ENCODE data around the gene LRBA. TPM values are rescaled to one million over a fixed set of nuclear protein-coding genes. Genes with fewer than 3 reads are reported as not detected.

LRBA gene
- total and polyA plus RNA-seq, 4 donors: 18.8 to 56.4 (median 33.8) TPM

DNA sequence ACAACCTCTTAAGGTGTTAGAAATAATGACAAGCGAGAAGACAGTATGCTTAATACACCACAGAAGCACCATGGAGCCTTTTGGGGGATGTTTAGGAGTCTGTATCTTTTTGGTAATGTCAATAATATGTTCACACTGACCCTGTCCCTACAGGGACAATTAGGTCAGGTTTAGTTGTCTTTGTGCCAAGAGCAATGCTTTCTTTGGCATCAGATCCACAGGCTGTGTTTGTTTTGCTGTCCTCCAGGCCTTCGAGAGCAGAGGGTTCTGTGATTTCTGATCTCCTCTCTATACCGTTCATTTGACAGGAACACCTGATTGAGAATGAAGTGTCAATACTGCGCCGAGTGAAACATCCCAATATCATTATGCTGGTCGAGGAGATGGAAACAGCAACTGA lies 783.1 kb downstream of the LRBA start:
- no CpG with 5 or more reads among the region's 6 CpGs for WGBS (ENCODE audit: insufficient coverage)
- Histone ChIP-seq H3K27me3 (ENCODE audit: control insufficient read depth, insufficient read depth, low read length) (no peaks in the 10 kb centered on the region), H3K4me3 (ENCODE audit: low read depth, low read length) (no peak overlapping the region), H3K27ac (ENCODE audit: low read depth, low read length) (no peak overlapping the region), H3K9me3 (ENCODE audit: control insufficient read depth, insufficient read depth, low read length) (no peaks in the 10 kb centered on the region), H3K4me1 (ENCODE audit: control insufficient read depth, insufficient read depth, low read length) (peaks cover 12% of the 10 kb centered on the region), H3K36me3 (ENCODE audit: control insufficient read depth, insufficient read depth, low read length) (peaks cover 13% of the 10 kb centered on the region)
- no peak for DNase-seq (ENCODE audit: low read depth in 4 of 6, low spot score in 6 of 6)

DNA sequence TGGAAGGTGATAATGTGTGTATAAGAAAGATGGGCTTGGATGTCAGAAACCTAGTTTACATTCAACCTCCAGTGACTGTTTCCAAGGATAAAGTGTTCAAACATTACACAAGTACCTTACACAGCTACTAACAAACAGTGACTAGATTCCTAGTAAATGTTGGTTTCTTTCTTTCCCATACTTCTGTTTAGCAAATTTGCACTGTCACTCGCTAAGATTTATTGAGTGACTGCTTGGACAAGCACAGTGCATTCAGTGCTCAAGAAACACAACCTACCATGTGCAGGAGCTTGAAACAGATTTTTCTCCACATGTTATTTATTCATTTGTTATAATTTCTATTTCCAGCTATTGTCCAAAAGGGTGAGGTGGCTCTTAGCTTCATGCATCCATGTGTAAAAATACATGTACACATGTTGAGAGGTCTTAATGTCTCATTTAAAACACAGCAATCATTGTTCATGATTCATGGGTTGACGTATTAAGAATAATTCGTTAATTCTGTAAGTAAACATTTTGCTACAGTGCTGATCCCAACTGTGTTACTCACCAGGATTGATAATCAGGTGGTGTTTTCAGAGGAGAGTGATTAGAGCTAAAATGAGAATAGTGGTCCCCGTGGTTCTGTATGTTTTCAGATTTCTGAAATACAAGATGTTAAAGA lies 783.8 kb downstream of the LRBA start:
- peaks cover 12% of the 10 kb centered on the region for H3K4me1 ChIP-seq (ENCODE audit: control insufficient read depth, insufficient read depth, low read length)
- H3K9me3 ChIP-seq (ENCODE audit: control insufficient read depth, insufficient read depth, low read length): no peaks in the 10 kb centered on the region
- peaks cover 13% of the 10 kb centered on the region for H3K36me3 ChIP-seq (ENCODE audit: control insufficient read depth, insufficient read depth, low read length)
- no peaks in the 10 kb centered on the region for H3K27me3 ChIP-seq (ENCODE audit: control insufficient read depth, insufficient read depth, low read length)
- peak in 1 of 6 donors; percentile 45 for DNase-seq (ENCODE audit: low read depth in 4 of 6, low spot score in 6 of 6)
- H3K27ac ChIP-seq (ENCODE audit: low read depth, low read length): no peak overlapping the region
- WGBS (ENCODE audit: insufficient coverage): no CpG with 5 or more reads among the region's 4 CpGs
- no peak overlapping the region for H3K4me3 ChIP-seq (ENCODE audit: low read depth, low read length)

DNA sequence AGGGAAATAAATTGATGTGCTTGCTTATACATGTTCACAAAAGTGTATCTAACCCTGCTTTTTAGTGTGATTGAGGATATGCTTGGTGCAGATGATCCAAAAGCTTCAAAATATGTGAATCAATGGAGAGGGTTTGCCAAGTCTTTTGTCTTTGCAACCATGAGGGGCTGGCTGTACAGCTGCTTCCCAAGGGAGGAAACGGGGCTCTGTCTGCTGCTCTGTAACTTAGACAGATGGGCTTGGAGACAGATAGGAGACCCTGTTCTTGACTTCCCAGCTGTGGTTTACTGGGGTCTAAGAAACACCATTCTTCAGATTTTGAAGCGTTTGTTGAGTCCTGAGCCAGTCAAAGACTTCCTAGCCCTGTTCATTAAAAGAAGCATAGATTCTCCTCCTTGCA lies 784.5 kb downstream of the LRBA start:
- H3K36me3 ChIP-seq (ENCODE audit: control insufficient read depth, insufficient read depth, low read length): peaks cover 13% of the 10 kb centered on the region
- WGBS (ENCODE audit: insufficient coverage): 33% methylated on average over 1 of the region's 2 CpGs
- H3K4me3 ChIP-seq (ENCODE audit: low read depth, low read length): no peak overlapping the region
- H3K27ac ChIP-seq (ENCODE audit: low read depth, low read length): peak overlapping the region; percentile 18
- no peaks in the 10 kb centered on the region for H3K27me3 ChIP-seq (ENCODE audit: control insufficient read depth, insufficient read depth, low read length)
- H3K9me3 ChIP-seq (ENCODE audit: control insufficient read depth, insufficient read depth, low read length): no peaks in the 10 kb centered on the region
- DNase-seq (ENCODE audit: low read depth in 4 of 6, low spot score in 6 of 6): peak in 2 of 6 donors; percentile 81
- peaks cover 12% of the 10 kb centered on the region for H3K4me1 ChIP-seq (ENCODE audit: control insufficient read depth, insufficient read depth, low read length)

DNA sequence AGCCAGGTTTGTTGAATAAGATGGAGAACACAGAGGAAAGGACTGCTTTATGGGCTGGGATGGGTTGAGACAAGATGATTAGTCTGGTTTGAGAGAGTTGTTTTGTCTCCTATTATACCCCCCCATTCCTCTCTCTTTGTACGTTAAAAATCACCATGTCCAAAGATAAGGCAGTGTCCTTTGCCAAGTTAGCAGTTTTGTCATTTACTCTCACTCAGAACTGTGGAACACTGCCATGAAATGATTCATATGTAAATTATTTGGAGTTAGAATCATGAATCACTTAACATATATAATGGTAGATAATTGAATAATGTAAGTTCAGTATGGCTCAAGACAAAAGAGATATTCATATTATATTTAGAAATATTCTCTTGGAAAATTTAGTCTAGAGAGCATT lies 785.6 kb downstream of the LRBA start:
- H3K27ac ChIP-seq (ENCODE audit: low read depth, low read length): peak overlapping the region; percentile 40
- H3K36me3 ChIP-seq (ENCODE audit: control insufficient read depth, insufficient read depth, low read length): peaks cover 14% of the 10 kb centered on the region
- DNase-seq (ENCODE audit: low read depth in 4 of 6, low spot score in 6 of 6): peak in 2 of 6 donors; percentile 45 to 85
- H3K4me3 ChIP-seq (ENCODE audit: low read depth, low read length): no peak overlapping the region
- H3K4me1 ChIP-seq (ENCODE audit: control insufficient read depth, insufficient read depth, low read length): peaks cover 8% of the 10 kb centered on the region
- H3K9me3 ChIP-seq (ENCODE audit: control insufficient read depth, insufficient read depth, low read length): no peaks in the 10 kb centered on the region
- H3K27me3 ChIP-seq (ENCODE audit: control insufficient read depth, insufficient read depth, low read length): no peaks in the 10 kb centered on the region
- no CpG with 5 or more reads among the region's 1 CpG for WGBS (ENCODE audit: insufficient coverage)

DNA sequence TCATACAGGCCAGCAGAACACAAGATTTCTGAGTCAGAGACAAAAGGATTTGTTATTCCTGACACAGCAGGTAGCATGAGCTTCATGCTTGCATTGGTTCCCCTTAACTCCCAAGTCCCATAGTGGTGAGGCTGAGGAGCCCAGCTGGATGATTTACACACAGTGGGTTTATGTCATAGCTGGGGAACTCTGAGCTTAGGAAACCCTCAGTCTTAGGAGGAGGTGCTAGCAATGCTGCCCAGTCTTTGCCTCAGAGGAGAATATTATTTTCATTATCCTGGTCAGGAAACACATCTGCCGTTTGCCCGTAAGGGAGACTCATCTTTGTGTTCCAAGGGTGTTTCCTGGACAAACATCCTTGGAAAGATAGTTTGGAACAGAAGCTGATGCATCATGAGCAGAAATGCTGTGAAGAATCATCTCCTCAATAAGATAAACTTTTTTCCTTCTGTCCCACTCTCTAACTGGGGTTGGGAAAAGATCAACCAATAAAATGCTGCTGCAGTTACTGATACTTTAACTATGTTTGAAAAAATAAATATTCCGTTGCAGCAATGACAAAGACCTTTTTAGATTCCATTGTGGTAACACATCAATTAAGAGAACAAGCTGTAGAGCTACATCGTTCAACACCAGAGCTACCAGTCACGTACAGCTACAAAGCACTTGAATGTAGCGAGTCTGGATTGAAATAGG lies 790.0 kb downstream of the LRBA start:
- H3K9me3 ChIP-seq (ENCODE audit: control insufficient read depth, insufficient read depth, low read length): no peaks in the 10 kb centered on the region
- no peaks in the 10 kb centered on the region for H3K27me3 ChIP-seq (ENCODE audit: control insufficient read depth, insufficient read depth, low read length)
- H3K27ac ChIP-seq (ENCODE audit: low read depth, low read length): peak overlapping the region; percentile 20
- no peak overlapping the region for H3K4me3 ChIP-seq (ENCODE audit: low read depth, low read length)
- DNase-seq (ENCODE audit: low read depth in 4 of 6, low spot score in 6 of 6): peak in 1 of 6 donors; percentile 31
- WGBS (ENCODE audit: insufficient coverage): no CpG with 5 or more reads among the region's 6 CpGs
- H3K4me1 ChIP-seq (ENCODE audit: control insufficient read depth, insufficient read depth, low read length): peaks cover 8% of the 10 kb centered on the region
- H3K36me3 ChIP-seq (ENCODE audit: control insufficient read depth, insufficient read depth, low read length): peaks cover 18% of the 10 kb centered on the region

DNA sequence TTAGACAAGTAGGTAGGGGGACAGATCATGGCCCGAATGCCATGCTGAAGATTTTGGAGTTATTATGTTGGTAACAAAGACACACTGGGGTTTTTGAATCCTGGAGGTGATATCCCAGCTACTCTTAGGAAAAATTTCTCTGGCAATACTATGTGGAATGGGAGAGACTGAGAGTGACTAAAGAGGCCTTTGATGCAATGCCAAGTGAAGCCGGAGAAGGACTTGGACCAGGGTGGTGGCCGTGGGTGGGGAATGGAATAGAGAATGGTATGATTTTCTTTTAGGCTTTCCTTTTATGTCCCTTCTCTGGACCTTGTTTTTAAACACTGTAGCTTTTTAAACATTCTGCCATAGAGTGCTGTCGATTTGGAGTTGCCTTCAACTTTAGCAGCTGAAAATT lies 795.2 kb downstream of the LRBA start:
- H3K4me3 ChIP-seq (ENCODE audit: low read depth, low read length): no peak overlapping the region
- no peak overlapping the region for H3K27ac ChIP-seq (ENCODE audit: low read depth, low read length)
- DNase-seq (ENCODE audit: low read depth in 4 of 6, low spot score in 6 of 6): no peak
- H3K4me1 ChIP-seq (ENCODE audit: control insufficient read depth, insufficient read depth, low read length): peaks cover 20% of the 10 kb centered on the region
- H3K9me3 ChIP-seq (ENCODE audit: control insufficient read depth, insufficient read depth, low read length): no peaks in the 10 kb centered on the region
- WGBS (ENCODE audit: insufficient coverage): 89% methylated on average over 1 of the region's 4 CpGs
- peaks cover 14% of the 10 kb centered on the region for H3K36me3 ChIP-seq (ENCODE audit: control insufficient read depth, insufficient read depth, low read length)
- H3K27me3 ChIP-seq (ENCODE audit: control insufficient read depth, insufficient read depth, low read length): no peaks in the 10 kb centered on the region

DNA sequence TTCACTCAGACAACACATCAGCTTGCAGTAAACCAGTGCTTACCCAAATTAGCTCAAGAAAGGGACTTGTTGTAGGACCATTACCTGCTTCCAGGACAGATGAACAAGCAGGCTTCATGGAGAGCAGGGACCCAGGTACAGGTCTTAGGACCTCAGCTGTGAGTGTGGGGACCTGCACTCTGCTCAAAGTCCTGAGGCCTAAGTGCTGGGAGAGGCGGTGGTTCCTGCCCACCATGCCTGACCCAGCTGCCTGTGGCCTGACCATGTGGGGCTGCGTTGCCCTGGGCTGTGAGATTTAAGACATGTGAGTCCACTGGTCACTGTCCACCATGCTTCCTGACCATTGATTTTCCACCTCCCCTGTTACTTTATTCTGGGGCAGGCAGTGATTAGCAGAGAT lies 796.6 kb downstream of the LRBA start:
- Histone ChIP-seq H3K27ac (ENCODE audit: low read depth, low read length) (peak overlapping the region; percentile 51), H3K36me3 (ENCODE audit: control insufficient read depth, insufficient read depth, low read length) (peaks cover 10% of the 10 kb centered on the region), H3K4me3 (ENCODE audit: low read depth, low read length) (no peak overlapping the region), H3K27me3 (ENCODE audit: control insufficient read depth, insufficient read depth, low read length) (no peaks in the 10 kb centered on the region), H3K4me1 (ENCODE audit: control insufficient read depth, insufficient read depth, low read length) (peaks cover 20% of the 10 kb centered on the region), H3K9me3 (ENCODE audit: control insufficient read depth, insufficient read depth, low read length) (no peaks in the 10 kb centered on the region)
- no peak for DNase-seq (ENCODE audit: low read depth in 4 of 6, low spot score in 6 of 6)
- WGBS (ENCODE audit: insufficient coverage): 100% methylated on average over 2 of the region's 2 CpGs

DNA sequence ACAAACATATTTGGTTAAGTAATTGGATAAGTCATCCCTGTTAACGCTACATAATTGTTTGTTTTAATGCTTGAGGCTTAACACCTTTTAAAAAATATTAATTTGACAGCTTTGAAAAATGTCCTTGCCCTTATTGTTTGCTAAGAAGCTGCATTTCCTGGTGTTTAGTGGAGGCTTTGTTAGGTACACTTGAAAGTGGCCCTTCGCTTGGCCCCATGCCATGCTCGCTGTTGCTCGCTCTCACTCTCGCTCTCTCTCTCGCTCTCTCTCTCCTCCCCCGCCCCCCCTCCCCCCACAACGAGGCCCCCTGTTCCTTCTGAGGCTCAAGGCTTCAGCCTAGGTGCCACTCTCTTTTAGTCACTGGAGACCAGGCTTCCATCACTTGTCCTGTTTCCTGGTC lies 797.3 kb downstream of the LRBA start:
- no peak overlapping the region for H3K4me3 ChIP-seq (ENCODE audit: low read depth, low read length)
- DNase-seq (ENCODE audit: low read depth in 4 of 6, low spot score in 6 of 6): peak in 2 of 6 donors; percentile 69 to 78
- peaks cover 8% of the 10 kb centered on the region for H3K36me3 ChIP-seq (ENCODE audit: control insufficient read depth, insufficient read depth, low read length)
- H3K9me3 ChIP-seq (ENCODE audit: control insufficient read depth, insufficient read depth, low read length): no peaks in the 10 kb centered on the region
- H3K4me1 ChIP-seq (ENCODE audit: control insufficient read depth, insufficient read depth, low read length): peaks cover 20% of the 10 kb centered on the region
- WGBS (ENCODE audit: insufficient coverage): no CpG with 5 or more reads among the region's 8 CpGs
- H3K27ac ChIP-seq (ENCODE audit: low read depth, low read length): peak overlapping the region; percentile 78
- H3K27me3 ChIP-seq (ENCODE audit: control insufficient read depth, insufficient read depth, low read length): no peaks in the 10 kb centered on the region

DNA sequence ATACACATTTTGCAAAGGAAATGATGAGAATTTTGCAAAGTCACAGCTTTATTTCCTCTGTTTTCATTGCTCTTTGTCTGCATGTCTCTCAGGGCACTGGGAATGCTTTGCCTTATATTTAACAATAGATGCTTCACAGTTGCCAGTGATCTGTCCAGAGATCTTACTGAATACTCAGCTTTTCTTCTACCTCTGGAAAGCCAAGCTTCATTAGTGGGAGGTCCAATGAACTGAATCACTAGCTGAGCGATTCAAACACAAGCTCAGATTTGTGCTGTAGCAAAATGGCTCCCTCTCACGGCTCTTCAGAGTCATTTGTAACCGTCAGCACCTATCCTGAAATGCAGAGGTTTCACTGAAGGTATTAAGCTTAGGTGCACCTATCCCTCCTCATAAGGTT lies 797.9 kb downstream of the LRBA start:
- no peak overlapping the region for H3K4me3 ChIP-seq (ENCODE audit: low read depth, low read length)
- peaks cover 4% of the 10 kb centered on the region for H3K36me3 ChIP-seq (ENCODE audit: control insufficient read depth, insufficient read depth, low read length)
- H3K4me1 ChIP-seq (ENCODE audit: control insufficient read depth, insufficient read depth, low read length): peaks cover 20% of the 10 kb centered on the region
- H3K9me3 ChIP-seq (ENCODE audit: control insufficient read depth, insufficient read depth, low read length): no peaks in the 10 kb centered on the region
- peak overlapping the region; percentile 78 for H3K27ac ChIP-seq (ENCODE audit: low read depth, low read length)
- H3K27me3 ChIP-seq (ENCODE audit: control insufficient read depth, insufficient read depth, low read length): no peaks in the 10 kb centered on the region
- peak in 5 of 6 donors; percentile 70 to 97 (median 76) for DNase-seq (ENCODE audit: low read depth in 4 of 6, low spot score in 6 of 6)
- whole genome bisulfite sequencing (ENCODE audit: insufficient coverage): no CpG with 5 or more reads among the region's 3 CpGs

DNA sequence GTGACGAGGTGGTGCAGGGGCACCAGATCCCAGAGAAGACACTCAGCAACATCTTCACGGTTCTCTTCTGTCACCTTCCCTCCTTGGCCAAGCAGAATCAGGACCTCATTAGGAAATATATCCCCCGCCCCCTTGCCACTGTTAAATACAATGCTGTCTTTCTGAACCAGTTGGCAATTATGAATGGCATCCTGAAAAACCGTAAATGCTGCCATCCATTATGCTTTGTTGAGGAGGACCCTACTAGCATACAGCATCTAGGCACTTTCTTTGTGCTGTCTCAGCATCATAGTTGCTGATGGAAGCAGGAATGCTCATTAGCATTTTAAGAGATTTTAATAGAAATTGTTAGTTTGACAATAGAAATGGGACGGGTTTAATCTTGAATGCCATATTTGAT lies 798.4 kb downstream of the LRBA start:
- peak in 2 of 6 donors; percentile 78 to 79 for DNase-seq (ENCODE audit: low read depth in 4 of 6, low spot score in 6 of 6)

More for the DNA sequence above, 798.4 kb downstream of the LRBA start:
- Histone ChIP-seq H3K36me3 (ENCODE audit: control insufficient read depth, insufficient read depth, low read length) (peaks cover 4% of the 10 kb centered on the region), H3K27ac (ENCODE audit: low read depth, low read length) (peak overlapping the region; percentile 78), H3K9me3 (ENCODE audit: control insufficient read depth, insufficient read depth, low read length) (no peaks in the 10 kb centered on the region), H3K4me1 (ENCODE audit: control insufficient read depth, insufficient read depth, low read length) (peaks cover 20% of the 10 kb centered on the region), H3K4me3 (ENCODE audit: low read depth, low read length) (no peak overlapping the region), H3K27me3 (ENCODE audit: control insufficient read depth, insufficient read depth, low read length) (no peaks in the 10 kb centered on the region)
- WGBS (ENCODE audit: insufficient coverage): 27% methylated on average over 4 of the region's 5 CpGs
